PC-3 (cell line): ENCODE measurements around the gene RNF123. TPM values are rescaled to one million over a fixed set of nuclear protein-coding genes. Genes with fewer than 3 reads are reported as not detected.

ENCODE experiments used
- ATAC-seq: fragments of 200-7000 bp; cut with Tn5 transposase; 2 replicates; pipeline ENCODE4 v1.9.1; 2020; ENCODE audit warnings: mild to moderate bottlenecking, moderate library complexity
- BruUV-seq: library from RNA; stranded (reverse); fragments of 400-500 nt; replicated peaks from 2 replicates; lab custom pipeline; 2021; lab: Mats Ljungman, UMichigan
- CTCF ChIA-PET: fragments of 300-600 bp; sonication (Branson Sonifier 250); formaldehyde crosslinking; loops from one replicate; lab custom pipeline; 2022; ENCODE audit warnings: antibody characterized with exemption; lab: Charles Lee
- POLR2A ChIA-PET: fragments of 300-600 bp; sonication (Branson Sonifier 250); formaldehyde crosslinking; loops from one replicate; lab custom pipeline; 2022; ENCODE audit warnings: antibody characterized with exemption; ENCODE audit not compliant: unreplicated experiment; lab: Charles Lee
- DNase-seq: peaks from one replicate; pipeline ENCODE4 v3.0.0-alpha.2; 2015
- H2AFZ ChIP-seq: fragments of 300-600 bp; sonication (generic); 2 replicates; pipeline ENCODE4 v1.6.0; 2016; ENCODE audit warnings: antibody characterized with exemption, low read length
- H3F3A ChIP-seq: fragments of 300-600 bp; sonication (generic); one replicate; pipeline ENCODE4 v1.6.0; 2017; ENCODE audit warnings: antibody characterized with exemption, low read length, control low read depth, mild to moderate bottlenecking; ENCODE audit not compliant: unreplicated experiment
- H3K27ac ChIP-seq: fragments of 300-600 bp; sonication (generic); 2 replicates; pipeline ENCODE4 v1.5.1; 2016; ENCODE audit warnings: mild to moderate bottlenecking, low read length
- H3K27me3 ChIP-seq: fragments of 300-600 bp; sonication (generic); 2 replicates; pipeline ENCODE4 v1.6.1; 2016; ENCODE audit warnings: low read length, mixed read lengths
- H3K36me3 ChIP-seq: fragments of 300-600 bp; sonication (generic); 2 replicates; pipeline ENCODE4 v1.6.1; 2016; ENCODE audit warnings: low read depth, mixed run types, low read length, mixed read lengths
- H3K4me1 ChIP-seq: fragments of 300-600 bp; sonication (generic); 2 replicates; pipeline ENCODE4 v1.5.1; 2016; ENCODE audit warnings: low read length; ENCODE audit not compliant: insufficient read depth
- H3K4me2 ChIP-seq: fragments of 300-600 bp; sonication (generic); 2 replicates; pipeline ENCODE4 v1.6.0; 2016; ENCODE audit warnings: low read length
- H3K4me3 ChIP-seq: fragments of 300-600 bp; sonication (generic); 2 replicates; pipeline ENCODE4 v1.5.1; 2016; ENCODE audit warnings: mild to moderate bottlenecking, low read length, mixed read lengths
- H3K79me2 ChIP-seq: fragments of 300-600 bp; sonication (generic); 2 replicates; pipeline ENCODE4 v1.6.1; 2017; ENCODE audit warnings: low read length, mixed read lengths
- H3K9ac ChIP-seq: fragments of 300-600 bp; sonication (generic); 2 replicates; pipeline ENCODE4 v1.6.0; 2016; ENCODE audit warnings: mild to moderate bottlenecking, low read length
- H3K9me2 ChIP-seq: fragments of 300-600 bp; sonication (generic); replicated peaks from 2 replicates; pipeline ENCODE4 v1.6.1; 2016; ENCODE audit warnings: mixed run types, low read length, mixed read lengths
- H3K9me3 ChIP-seq: fragments of 300-600 bp; sonication (generic); 2 replicates; pipeline ENCODE4 v1.6.1; 2016; ENCODE audit warnings: low read length, mixed read lengths
- H4K20me1 ChIP-seq: fragments of 300-600 bp; sonication (generic); 2 replicates; pipeline ENCODE4 v1.6.1; 2016; ENCODE audit warnings: low read length, mixed read lengths
- EZH2 ChIP-seq: fragments of 300-600 bp; sonication (generic); IDR thresholded peaks from one replicate; pipeline ENCODE4 v1.6.1; 2017; ENCODE audit warnings: antibody characterized with exemption, mild to moderate bottlenecking, low read length; ENCODE audit not compliant: unreplicated experiment
- EZH2phosphoT487 ChIP-seq: fragments of 300-600 bp; sonication (generic); IDR thresholded peaks from 2 replicates; pipeline ENCODE4 v1.6.1; 2018; ENCODE audit warnings: mild to moderate bottlenecking, antibody characterized with exemption, low read length, borderline replicate concordance
- intact Hi-C: fragments of 100-400 bp; cut with micrococcal nuclease; formaldehyde crosslinking; loops from 2 replicates; pipeline ENCODE4 v1.9.0; 2023
- total RNA-seq: library from RNA; depleted of rRNA; stranded (reverse); fragments of >200 nt; gene quantifications from 2 replicates; pipeline ENCODE4 v1.2.3, GENCODE V29; 2014
- TF ChIP-seq, protein P1 (sequence below): fragments of 300-600 bp; sonication (generic); conservative IDR thresholded peaks from 2 replicates; pipeline ENCODE4 v1.5.1; 2017; ENCODE audit warnings: antibody characterized with exemption, low read depth, mild to moderate bottlenecking, low read length

RNF123 gene
- total RNA-seq, 1 experiment from 2014 or later, result 38.6 TPM

DNA sequence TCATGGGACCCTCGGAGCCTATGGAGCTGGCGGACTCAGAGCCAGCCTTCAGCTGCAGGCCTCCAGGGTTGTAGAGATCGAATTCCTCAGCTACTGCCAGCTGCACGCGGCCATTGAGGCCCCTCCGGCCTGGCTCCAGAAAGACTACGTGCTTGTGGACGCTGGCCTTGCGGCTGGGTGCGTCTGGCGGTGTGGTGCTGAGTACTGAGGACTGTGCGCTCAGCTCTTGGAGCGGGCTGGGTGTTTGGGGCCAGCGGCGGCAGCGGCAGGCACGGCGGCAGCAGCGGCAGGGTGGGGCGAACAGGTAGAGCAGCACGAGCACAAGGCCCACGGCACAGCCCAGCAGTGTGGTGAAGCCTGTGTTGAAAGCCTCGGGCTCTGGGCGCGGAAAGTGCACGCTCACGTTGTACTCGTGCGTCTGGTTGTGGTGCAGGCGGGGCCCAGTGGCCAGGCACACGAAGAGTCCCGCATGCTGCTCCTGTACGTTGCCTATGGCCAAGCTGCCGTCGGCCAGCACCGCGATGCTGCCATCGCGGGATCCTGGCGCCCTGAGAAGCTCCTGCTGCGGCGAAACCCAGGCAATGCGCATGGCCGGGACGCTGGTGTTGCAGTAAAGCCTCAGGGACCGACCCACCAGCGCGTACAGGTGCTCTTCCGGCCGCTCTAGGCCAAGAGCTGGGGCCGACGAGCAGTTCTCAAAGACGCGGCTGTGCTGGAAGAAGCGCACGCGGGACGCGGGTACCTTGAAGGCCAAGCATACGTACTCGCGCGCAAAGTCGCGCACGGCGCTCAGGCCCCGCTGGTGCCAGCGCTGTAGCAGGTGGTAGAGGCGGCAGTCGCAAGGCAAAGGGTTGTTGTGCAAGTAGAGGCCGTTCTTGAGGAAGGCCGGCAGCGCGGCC lies 28.9 kb downstream of the RNF123 start:
- Histone ChIP-seq H3K4me2 (no peak overlapping the region), H3K36me3 (peaks cover 14% of the 10 kb centered on the region), H3K9ac (no peak overlapping the region), H3K79me2 (peaks cover 12% of the 10 kb centered on the region), H3K4me1 (peaks cover 12% of the 10 kb centered on the region), H4K20me1 (no peaks in the 10 kb centered on the region), H3K9me3 (no peaks in the 10 kb centered on the region), H3K27ac (no peak overlapping the region), H3F3A (no peaks in the 10 kb centered on the region), H3K27me3 (no peaks in the 10 kb centered on the region), H2AFZ (no peak overlapping the region), H3K9me2 (no peaks in the 10 kb centered on the region), H3K4me3 (no peak overlapping the region)
- no TSS peak for BruUV-seq
- no peak for DNase-seq
- TF ChIP-seq, protein P1, sequence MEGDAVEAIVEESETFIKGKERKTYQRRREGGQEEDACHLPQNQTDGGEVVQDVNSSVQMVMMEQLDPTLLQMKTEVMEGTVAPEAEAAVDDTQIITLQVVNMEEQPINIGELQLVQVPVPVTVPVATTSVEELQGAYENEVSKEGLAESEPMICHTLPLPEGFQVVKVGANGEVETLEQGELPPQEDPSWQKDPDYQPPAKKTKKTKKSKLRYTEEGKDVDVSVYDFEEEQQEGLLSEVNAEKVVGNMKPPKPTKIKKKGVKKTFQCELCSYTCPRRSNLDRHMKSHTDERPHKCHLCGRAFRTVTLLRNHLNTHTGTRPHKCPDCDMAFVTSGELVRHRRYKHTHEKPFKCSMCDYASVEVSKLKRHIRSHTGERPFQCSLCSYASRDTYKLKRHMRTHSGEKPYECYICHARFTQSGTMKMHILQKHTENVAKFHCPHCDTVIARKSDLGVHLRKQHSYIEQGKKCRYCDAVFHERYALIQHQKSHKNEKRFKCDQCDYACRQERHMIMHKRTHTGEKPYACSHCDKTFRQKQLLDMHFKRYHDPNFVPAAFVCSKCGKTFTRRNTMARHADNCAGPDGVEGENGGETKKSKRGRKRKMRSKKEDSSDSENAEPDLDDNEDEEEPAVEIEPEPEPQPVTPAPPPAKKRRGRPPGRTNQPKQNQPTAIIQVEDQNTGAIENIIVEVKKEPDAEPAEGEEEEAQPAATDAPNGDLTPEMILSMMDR, result no peak
- no peak for TF ChIP-seq EZH2
- no peak for TF ChIP-seq EZH2phosphoT487
- intact Hi-C loops, result no loop called here
- ChIA-PET POLR2A (no interaction called here), CTCF (interaction anchor here (1.6 kb wide), 1 partner anchor 121 kb away, joined by 6 read pairs; no protein-coding TSS in a partner anchor)
- no peak for ATAC-seq

DNA sequence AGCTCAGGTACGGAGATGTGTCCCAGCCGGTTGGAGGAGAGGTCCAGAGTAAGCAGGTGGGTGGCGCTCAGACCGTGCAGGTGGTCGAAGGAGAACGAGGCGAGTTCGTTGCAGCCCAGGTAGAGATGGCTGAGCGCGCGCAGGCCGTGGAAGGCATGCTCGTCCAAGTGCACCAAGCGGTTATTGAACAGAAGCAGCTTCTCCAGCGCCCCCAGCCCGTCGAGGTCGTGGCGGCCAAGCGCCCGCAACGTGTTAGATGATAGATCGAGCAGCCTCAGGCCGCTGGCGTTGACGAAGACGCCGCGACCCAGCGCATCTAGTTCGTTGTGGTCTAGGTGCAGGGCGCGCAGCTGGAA lies 29.5 kb downstream of the RNF123 start:
- Histone ChIP-seq H3K4me3 (peak overlapping the region; percentile 54; the same call in 1 of the 2 replicates), H3K79me2 (peaks cover 17% of the 10 kb centered on the region), H3K36me3 (peaks cover 14% of the 10 kb centered on the region), H3F3A (no peaks in the 10 kb centered on the region), H3K4me2 (peak overlapping the region; percentile 77), H2AFZ (no peak overlapping the region), H3K27ac (no peak overlapping the region), H3K9ac (no peak overlapping the region), H4K20me1 (no peaks in the 10 kb centered on the region), H3K27me3 (no peaks in the 10 kb centered on the region), H3K9me3 (no peaks in the 10 kb centered on the region), H3K9me2 (no peaks in the 10 kb centered on the region), H3K4me1 (peaks cover 12% of the 10 kb centered on the region)
- intact Hi-C loops, result loop anchor here (1.0 kb wide), 1 partner anchor 120 kb away; no protein-coding TSS in a partner anchor
- TF ChIP-seq EZH2phosphoT487, result no peak
- no peak for TF ChIP-seq EZH2
- TF ChIP-seq, protein P1, result no peak
- no peak for ATAC-seq
- ChIA-PET CTCF (interaction anchor here (1.6 kb wide), 1 partner anchor 120 kb away, joined by 6 read pairs; no protein-coding TSS in a partner anchor), POLR2A (no interaction called here)
- no TSS peak for BruUV-seq
- no peak for DNase-seq
